Omental fat pad (tissue), 4 donors: ENCODE data around the gene IQUB. TPM values are rescaled to one million over a fixed set of nuclear protein-coding genes. Genes with fewer than 3 reads are reported as not detected.

ENCODE experiments used
- ATAC-seq: fragments of 150-250 bp; one replicate; pipeline ENCODE4 v1.9.1; 2016; ENCODE audit warnings: mild to moderate bottlenecking, moderate library complexity; ENCODE audit not compliant: low FRiP score
- DNase-seq: peaks from one replicate; pipeline ENCODE4 v3.0.0-alpha.2; 2019; ENCODE audit warnings: low spot score
- CTCF ChIP-seq, 3 donors: fragments of 450-650 bp; IDR thresholded peaks; one replicate each; pipeline ENCODE4 v1.5.1; 2016 to 2017; ENCODE audit warnings: antibody characterized with exemption in 3 of 3, mild to moderate bottlenecking in 3 of 3, moderate library complexity in 2 of 3
- total RNA-seq, 4 donors: library from RNA; depleted of rRNA; stranded (reverse); fragments of >200 nt; gene quantifications; one replicate each; pipeline ENCODE4 v1.1.0, GENCODE V29; 2016

The IQUB gene
- total RNA-seq, 4 donors from 2014 or later = 0.32 to 1.6 (median 1.4) TPM; not detected in 1

- no peak for ATAC-seq
- DNase-seq = no peak
- TF ChIP-seq CTCF (IDR thresholded peaks at IDR 0.05) = no peak
These were observed 38.9 kb upstream of the IQUB start for GRCh38 chr7:123573341-123573740.

GRCh38 chr7:123571684-123572083, 37.3 kb upstream of the IQUB start:
- ATAC-seq = no peak
- DNase-seq = no peak
- TF ChIP-seq CTCF (IDR thresholded peaks at IDR 0.05) = no peak

DNA sequence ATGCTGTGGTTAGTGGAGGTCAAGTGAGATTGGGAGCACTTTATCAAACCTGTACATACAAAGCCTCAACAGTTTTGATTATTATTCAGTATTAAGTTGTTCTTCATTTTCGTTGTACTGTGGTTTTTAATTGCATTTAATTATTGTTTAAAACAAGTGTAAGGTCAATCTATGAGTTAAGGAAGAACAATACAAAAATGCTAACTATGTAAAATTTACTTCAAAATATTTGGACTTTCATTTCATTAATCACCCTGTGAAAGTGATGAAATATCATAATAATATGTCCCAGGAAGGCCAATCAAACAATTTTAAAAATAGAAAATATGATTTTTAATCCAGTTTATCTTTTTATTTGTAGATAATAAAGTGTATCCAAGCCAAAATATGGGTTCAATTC, 36.8 kb upstream of the IQUB start:
- no peak for TF ChIP-seq CTCF (IDR thresholded peaks at IDR 0.05)
- ATAC-seq (no peak), DNase-seq (no peak)

GRCh38 chr7:123570390-123571182, 36.2 kb upstream of the IQUB start:
- DNase-seq (no peak), ATAC-seq (no peak)
- TF ChIP-seq CTCF (IDR thresholded peaks at IDR 0.05) = no peak

GRCh38 chr7:123569352-123570010, 35.1 kb upstream of the IQUB start:
- TF ChIP-seq CTCF (IDR thresholded peaks at IDR 0.05) = no peak
- DNase-seq (no peak), ATAC-seq (no peak)

- no peak for TF ChIP-seq CTCF (IDR thresholded peaks at IDR 0.05)
- ATAC-seq = no peak
- no peak for DNase-seq
These were observed 27.7 kb upstream of the IQUB start for GRCh38 chr7:123562121-123562520.
